Lung (tissue), 12 donors: ENCODE results near the gene CNTNAP5. TPM values are rescaled to one million over a fixed set of nuclear protein-coding genes. Genes with fewer than 3 reads are reported as not detected.

Source experiments
- ATAC-seq: fragments of 200-7000 bp; cut with Tn5 transposase; one replicate; pipeline ENCODE4 v1.9.1; 2020; ENCODE audit warnings: moderate number of reproducible peaks; ENCODE audit not compliant: insufficient read depth, low FRiP score
- DNase-seq, 3 donors: peaks; one replicate each; pipeline ENCODE4 v3.0.0-alpha.2; 2013 to 2017
- H3K27ac ChIP-seq, 2 donors: one replicate each; pipeline ENCODE4 v1.5.1; 2013; ENCODE audit warnings: mild to moderate bottlenecking in 2 of 2, moderate library complexity in 2 of 2, control low read depth in 1 of 2, inconsistent platforms in 1 of 2, low read depth in 1 of 2, low read length in 1 of 2
- H3K27me3 ChIP-seq, 3 donors: one replicate each; pipeline ENCODE4 v1.5.1; 2013; ENCODE audit warnings: low read length in 2 of 3; ENCODE audit not compliant: control insufficient read depth in 3 of 3, insufficient read depth in 3 of 3
- H3K36me3 ChIP-seq, 4 donors: one replicate each; pipeline ENCODE4 v1.5.1; 2013; ENCODE audit warnings: low read length in 4 of 4, mild to moderate bottlenecking in 1 of 4, moderate library complexity in 1 of 4; ENCODE audit not compliant: control insufficient read depth in 4 of 4, insufficient read depth in 4 of 4
- H3K4me1 ChIP-seq, 5 donors: one replicate each; pipeline ENCODE4 v1.5.1; 2013; ENCODE audit warnings: low read length in 5 of 5, mild to moderate bottlenecking in 2 of 5, moderate library complexity in 1 of 5; ENCODE audit not compliant: control insufficient read depth in 5 of 5, insufficient read depth in 5 of 5
- H3K4me3 ChIP-seq: one replicate; pipeline ENCODE4 v1.5.1; 2013; ENCODE audit warnings: mild to moderate bottlenecking, control low read depth, moderate library complexity
- H3K9ac ChIP-seq, 2 donors: one replicate each; pipeline ENCODE4 v1.5.1; 2013; ENCODE audit warnings: low read length in 2 of 2, control low read depth in 1 of 2; ENCODE audit not compliant: insufficient read depth in 1 of 2
- H3K9me3 ChIP-seq, 4 donors: one replicate each; pipeline ENCODE4 v1.5.1; 2013; ENCODE audit warnings: low read length in 3 of 4, mild to moderate bottlenecking in 1 of 4, moderate library complexity in 1 of 4; ENCODE audit not compliant: control insufficient read depth in 4 of 4, insufficient read depth in 3 of 4
- CTCF ChIP-seq: IDR thresholded peaks from 2 replicates; pipeline ENCODE4 v1.5.1; 2012; ENCODE audit warnings: mild to moderate bottlenecking; ENCODE audit errors: control extremely low read depth, extremely low read depth
- WGBS, 2 donors: extraction: QIAGEN DNeasy Blood & Tissue Kit; methylation state at CpG; one replicate each; pipeline ENCODE4 v1.1.7; 2013; 5-methylcytosine and 5-hydroxymethylcytosine counted together
- polyA plus RNA-seq, 2 donors: library from polyadenylated mRNA; stranded (reverse); fragments of 200-250 nt; gene quantifications; one replicate each; pipeline ENCODE4 v1.2.1, GENCODE V29; 2013
- total RNA-seq, 2 donors: library from RNA; depleted of rRNA in 1 of 2; stranded (reverse); fragments of >200 nt in 1 of 2; gene quantifications; one replicate each; pipeline ENCODE4 v1.2.1, GENCODE V29; 2014 to 2021
- donor health status: control.
- donor health status: control.
- donor health status: Bipolar disorder and iron deficiency.
- donor health status: healthy.
- donor health status: DM: yes; HTN: yes; CAD: no.

CNTNAP5 gene
- total and polyA plus RNA-seq, 4 donors, result 0.03 to 0.06 TPM; not detected in 2

- ATAC-seq (no peak), DNase-seq (peak in 2 of 3 donors; percentile 29 to 57)
- no peak for TF ChIP-seq CTCF
- Histone ChIP-seq H3K27ac (no peak overlapping the region), H3K4me1 (no peaks in the 10 kb centered on the region), H3K9me3 (no peaks in the 10 kb centered on the region), H3K36me3 (no peaks in the 10 kb centered on the region), H3K27me3 (no peaks in the 10 kb centered on the region), H3K4me3 (no peak overlapping the region), H3K9ac (no peak overlapping the region)
These were observed 223.3 kb downstream of the CNTNAP5 start for GRCh38 chr2:124248386-124248785.

- DNase-seq (no peak), ATAC-seq (no peak)
- WGBS, 2 donors, result 71 to 76% methylated on average over 2 of the region's 2 CpGs
These were observed 225.3 kb downstream of the CNTNAP5 start for GRCh38 chr2:124250433-124250832.

GRCh38 chr2:124254621-124255020, 229.5 kb downstream of the CNTNAP5 start:
- H3K9me3 ChIP-seq, result no peaks in the 10 kb centered on the region
- H3K4me1 ChIP-seq, result no peaks in the 10 kb centered on the region
- ATAC-seq (no peak), DNase-seq (no peak)
- no peak overlapping the region for H3K27ac ChIP-seq
- H3K36me3 ChIP-seq, result no peaks in the 10 kb centered on the region
- H3K4me3 ChIP-seq, result no peak overlapping the region
- no peaks in the 10 kb centered on the region for H3K27me3 ChIP-seq
- TF ChIP-seq CTCF, result no peak
- WGBS, 2 donors, result 95 to 96% methylated on average over 5 of the region's 5 CpGs
- no peak overlapping the region for H3K9ac ChIP-seq

More at GRCh38 chr2:124250433-124250832, 225.3 kb downstream of the CNTNAP5 start:
- Histone ChIP-seq H3K36me3 (no peaks in the 10 kb centered on the region), H3K4me1 (no peaks in the 10 kb centered on the region), H3K4me3 (no peak overlapping the region), H3K9me3 (no peaks in the 10 kb centered on the region), H3K9ac (no peak overlapping the region), H3K27me3 (no peaks in the 10 kb centered on the region), H3K27ac (no peak overlapping the region)
- TF ChIP-seq CTCF, result no peak

- ATAC-seq (no peak), DNase-seq (no peak)
- no peaks in the 10 kb centered on the region for H3K36me3 ChIP-seq
- H3K4me1 ChIP-seq, result no peaks in the 10 kb centered on the region
- H3K4me3 ChIP-seq, result no peak overlapping the region
- 65 to 90% methylated on average over 1 of the region's 1 CpG for WGBS, 2 donors
- H3K27ac ChIP-seq, result no peak overlapping the region
- H3K27me3 ChIP-seq, result no peaks in the 10 kb centered on the region
- peaks cover 0 to 2% (median 0%) of the 10 kb centered on the region in 4 donors for H3K9me3 ChIP-seq
- H3K9ac ChIP-seq, result no peak overlapping the region
- no peak for TF ChIP-seq CTCF
These were observed 232.0 kb downstream of the CNTNAP5 start for GRCh38 chr2:124257120-124257519.
